HCT116 (cell line): ENCODE measurements around the gene DIP2C. TPM values are rescaled to one million over a fixed set of nuclear protein-coding genes. Genes with fewer than 3 reads are reported as not detected.

Source experiments
- ATAC-seq: fragments of 200-7000 bp; cut with Tn5 transposase; 2 replicates; pipeline ENCODE4 v1.9.1; 2020; ENCODE audit warnings: mild to moderate bottlenecking, moderate library complexity
- BruUV-seq: library from RNA; stranded (reverse); fragments of 400-500 nt; replicated peaks from 2 replicates; lab custom pipeline; 2021; lab: Mats Ljungman, UMichigan
- CTCF ChIA-PET: fragments of 300-600 bp; sonication (Branson Sonifier 250); formaldehyde crosslinking; loops from one replicate; lab custom pipeline; 2021; ENCODE audit warnings: antibody characterized with exemption; lab: Charles Lee
- POLR2A ChIA-PET: fragments of 300-600, 350-600 bp; sonication (Branson Sonifier 250); formaldehyde crosslinking; loops from one replicate; lab custom pipeline; 2021; ENCODE audit warnings: antibody characterized with exemption; lab: Charles Lee
- RAD21 ChIA-PET, 2 experiments: fragments of 300-600 bp; sonication (Branson Sonifier 250); formaldehyde crosslinking; loops; one replicate each; lab custom pipeline; 2023; ENCODE audit warnings: low total read pairs in 2 of 2; ENCODE audit not compliant: uncharacterized antibody in 2 of 2, unreplicated experiment in 2 of 2, low non-redundant PET in 1 of 2; lab: Charles Lee
- DNase-seq: peaks from one replicate; pipeline ENCODE4 v3.0.0-alpha.2; 2010; ENCODE audit warnings: low read depth, low spot score
- H2AFZ ChIP-seq: fragments of 200-600 bp; shearing (Covaris generic), sonication (generic); 2 replicates; pipeline ENCODE4 v1.6.1; 2017; ENCODE audit warnings: low read depth, mixed run types, mixed read lengths, antibody characterized with exemption, low read length; ENCODE audit not compliant: poor library complexity, severe bottlenecking
- H3K27ac ChIP-seq: 2 replicates; pipeline ENCODE4 v1.5.1; 2012; ENCODE audit warnings: low read depth, low read length
- H3K27me3 ChIP-seq: fragments of 200-600 bp; sonication (generic); 2 replicates; pipeline ENCODE4 v1.6.1; 2016; ENCODE audit warnings: mixed run types, low read length, mixed read lengths; ENCODE audit not compliant: insufficient read depth
- H3K36me3 ChIP-seq, 2 experiments: fragments of 200-500 bp in 1 of 2; fragments of 200-600 bp in 1 of 2; sonication (Bioruptor generic) in 1 of 2; sonication (generic) in 1 of 2; 2 replicates each; pipeline versions ENCODE4 v1.5.1 to v1.6.1; 2014 to 2016; ENCODE audit warnings: low read length in 2 of 2, inconsistent platforms in 1 of 2, mixed read lengths in 1 of 2, mixed run types in 1 of 2; ENCODE audit not compliant: insufficient read depth in 2 of 2, control insufficient read depth in 1 of 2
- H3K4me1 ChIP-seq, 2 experiments: fragments of 200-600 bp in 1 of 2; sonication (generic) in 1 of 2; 2 replicates each; pipeline versions ENCODE4 v1.5.1 to v1.6.1; 2012 to 2017; ENCODE audit warnings: low read length in 2 of 2, inconsistent platforms in 1 of 2, mild to moderate bottlenecking in 1 of 2, mixed read lengths in 1 of 2, mixed run types in 1 of 2, moderate library complexity in 1 of 2; ENCODE audit not compliant: insufficient read depth in 2 of 2, control insufficient read depth in 1 of 2
- H3K4me2 ChIP-seq: fragments of 200-600 bp; sonication (generic); 2 replicates; pipeline ENCODE4 v1.6.1; 2017; ENCODE audit warnings: mixed run types, low read length, mixed read lengths
- H3K4me3 ChIP-seq, 2 experiments: fragments of 200-600 bp in 1 of 2; sonication (generic) in 1 of 2; replicated peaks in 1 of 2; 2 replicates each; pipeline ENCODE4 v1.5.1; 2011 to 2016; ENCODE audit warnings: low read length in 2 of 2, control low read depth in 1 of 2, low read depth in 1 of 2, mild to moderate bottlenecking in 1 of 2, mixed read lengths in 1 of 2, mixed run types in 1 of 2
- H3K79me2 ChIP-seq: fragments of 200-600 bp; sonication (generic); 2 replicates; pipeline ENCODE4 v1.6.1; 2017; ENCODE audit warnings: mild to moderate bottlenecking, mixed run types, low read length, moderate library complexity, mixed read lengths; ENCODE audit not compliant: insufficient read depth
- H3K9ac ChIP-seq: fragments of 200-600 bp; sonication (generic); 2 replicates; pipeline ENCODE4 v1.6.1; 2016; ENCODE audit warnings: low read length, mixed read lengths
- H3K9me2 ChIP-seq: fragments of 200-600 bp; sonication (generic), shearing (Covaris generic); 2 replicates; pipeline ENCODE4 v1.6.1; 2017; ENCODE audit warnings: mixed run types, mild to moderate bottlenecking, moderate library complexity; ENCODE audit not compliant: insufficient read depth
- H3K9me3 ChIP-seq, 2 experiments: fragments of 200-500 bp in 1 of 2; fragments of 200-600 bp in 1 of 2; sonication (Bioruptor generic) in 1 of 2; sonication (generic) in 1 of 2; 2 replicates each; pipeline ENCODE4 v1.6.1; 2014 to 2017; ENCODE audit warnings: low read length in 2 of 2, mixed read lengths in 2 of 2, inconsistent platforms in 1 of 2, low read depth in 1 of 2, mild to moderate bottlenecking in 1 of 2, mixed run types in 1 of 2, moderate library complexity in 1 of 2; ENCODE audit not compliant: control insufficient read depth in 1 of 2, insufficient read depth in 1 of 2
- H4K20me1 ChIP-seq: fragments of 200-600 bp; sonication (generic), shearing (Covaris generic); 2 replicates; pipeline ENCODE4 v1.6.1; 2017; ENCODE audit warnings: mixed run types, mild to moderate bottlenecking, moderate library complexity; ENCODE audit not compliant: insufficient read depth
- ATF3 ChIP-seq: IDR thresholded peaks from 2 replicates; pipeline ENCODE4 v1.6.1; 2012
- EGR1 ChIP-seq: IDR thresholded peaks from 2 replicates; pipeline ENCODE4 v1.6.1; 2012; ENCODE audit warnings: low read depth
- EZH2 ChIP-seq: fragments of 200-600 bp; sonication (generic); IDR thresholded peaks from 2 replicates; pipeline ENCODE4 v1.6.1; 2017; ENCODE audit warnings: antibody characterized with exemption, mixed run types
- EZH2phosphoT487 ChIP-seq: fragments of 200-600 bp; IDR thresholded peaks from 2 replicates; pipeline ENCODE4 v1.6.1; 2018; ENCODE audit warnings: antibody characterized with exemption, borderline replicate concordance
- FOSL1 ChIP-seq: IDR thresholded peaks from 2 replicates; pipeline ENCODE4 v1.6.1; 2012; ENCODE audit warnings: low read depth
- MAX ChIP-seq: IDR thresholded peaks from 2 replicates; pipeline ENCODE4 v1.6.1; 2012
- POLR2A ChIP-seq: IDR thresholded peaks from 2 replicates; pipeline ENCODE4 v1.7.0; 2011; ENCODE audit warnings: borderline replicate concordance; ENCODE audit not compliant: insufficient read depth, insufficient read length; ENCODE audit errors: extremely low read depth
- POLR2AphosphoS5 ChIP-seq: IDR thresholded peaks from 2 replicates; pipeline ENCODE4 v1.6.1; 2011; ENCODE audit warnings: mild to moderate bottlenecking, low read depth, low read length, moderate library complexity
- RAD21 ChIP-seq: IDR thresholded peaks from 2 replicates; pipeline ENCODE4 v1.6.1; 2012; ENCODE audit warnings: low read depth, mild to moderate bottlenecking
- REST ChIP-seq: IDR thresholded peaks from 2 replicates; pipeline ENCODE4 v1.6.1; 2012; ENCODE audit warnings: low read depth
- SIN3A ChIP-seq: IDR thresholded peaks from 2 replicates; pipeline ENCODE4 v1.6.1; 2012; ENCODE audit warnings: low read depth
- ZBTB33 ChIP-seq: IDR thresholded peaks from 2 replicates; pipeline ENCODE4 v1.6.1; 2011; ENCODE audit warnings: mild to moderate bottlenecking, low read length, moderate library complexity; ENCODE audit not compliant: insufficient replicate concordance; ENCODE audit errors: extremely low read depth
- ZFX ChIP-seq: fragments of 450-650 bp; IDR thresholded peaks from 2 replicates; pipeline ENCODE4 v1.6.1; 2017
- ZNF274 ChIP-seq: fragments of 200-500 bp; sonication (Bioruptor generic); IDR thresholded peaks from 2 replicates; pipeline ENCODE4 v1.6.1; 2014; ENCODE audit warnings: mild to moderate bottlenecking, low read depth, low read length, inconsistent platforms
- intact Hi-C: fragments of 100-400 bp; cut with micrococcal nuclease; formaldehyde crosslinking; loops from 2 replicates; pipeline ENCODE4 v1.10.0; 2022
- total RNA-seq: library from RNA; stranded (reverse); gene quantifications from one replicate; pipeline ENCODE4 v1.2.1, GENCODE V29; 2021; ENCODE audit not compliant: unreplicated experiment

Gene DIP2C
- total RNA-seq, 1 experiment from 2014 or later = 15.4 TPM

GRCh38 chr10:541041-541440 is 148.4 kb downstream of the DIP2C start:
- no peak overlapping the region for H3K9ac ChIP-seq
- intact Hi-C loops = no loop called here
- no peaks in the 10 kb centered on the region for H3K9me3 ChIP-seq
- no peaks in the 10 kb centered on the region for H3K9me2 ChIP-seq
- TF ChIP-seq REST = no peak
- H3K4me2 ChIP-seq = no peak overlapping the region
- RAD21 ChIA-PET = no interaction called here
- no peak overlapping the region for H2AFZ ChIP-seq
- H4K20me1 ChIP-seq = no peaks in the 10 kb centered on the region
- H3K27me3 ChIP-seq = no peaks in the 10 kb centered on the region
- no TSS peak for BruUV-seq
- CTCF ChIA-PET = no interaction called here
- no peak for DNase-seq
- H3K36me3 ChIP-seq = no peaks in the 10 kb centered on the region
- H3K4me1 ChIP-seq = no peaks in the 10 kb centered on the region
- H3K4me3 ChIP-seq = no peak overlapping the region
- no peaks in the 10 kb centered on the region for H3K79me2 ChIP-seq
- ATAC-seq = no peak
- H3K27ac ChIP-seq = no peak overlapping the region
- POLR2A ChIA-PET = no interaction called here

GRCh38 chr10:538895-539294 is 150.6 kb downstream of the DIP2C start:
- DNase-seq = no peak
- Histone ChIP-seq H3K27ac (no peak overlapping the region), H3K9me3 (no peaks in the 10 kb centered on the region), H3K4me1 (no peaks in the 10 kb centered on the region), H2AFZ (no peak overlapping the region), H3K9me2 (no peaks in the 10 kb centered on the region), H3K9ac (no peak overlapping the region), H3K4me3 (no peak overlapping the region), H3K27me3 (no peaks in the 10 kb centered on the region), H3K79me2 (no peaks in the 10 kb centered on the region), H4K20me1 (no peaks in the 10 kb centered on the region), H3K36me3 (no peaks in the 10 kb centered on the region), H3K4me2 (no peak overlapping the region)
- intact Hi-C loops = no loop called here
- ChIA-PET CTCF (no interaction called here), POLR2A (no interaction called here), RAD21 (no interaction called here)
- ATAC-seq = no peak
- BruUV-seq = no TSS peak
- no peak for TF ChIP-seq POLR2AphosphoS5
- no peak for TF ChIP-seq MAX
- TF ChIP-seq EZH2 = no peak
- TF ChIP-seq FOSL1 = no peak
- no peak for TF ChIP-seq RAD21
- TF ChIP-seq ZBTB33 = no peak
- TF ChIP-seq ZNF274 = no peak
- TF ChIP-seq EGR1 = no peak
- no peak for TF ChIP-seq ZFX
- no peak for TF ChIP-seq SIN3A
- no peak for TF ChIP-seq ATF3
- no peak for TF ChIP-seq EZH2phosphoT487
- no peak for TF ChIP-seq POLR2A
